ENCODE data around the gene EDA. TPM values are rescaled to one million over a fixed set of nuclear protein-coding genes. Genes with fewer than 3 reads are reported as not detected.

The EDA gene
- total RNA-seq, 4 donors from 2014 or later = 0.51 to 13.5 (median 7.3) TPM

- Histone ChIP-seq H3K4me3 (no peak overlapping the region), H3K36me3 (no peaks in the 10 kb centered on the region), H3K4me1 (no peaks in the 10 kb centered on the region), H3K27ac (no peak overlapping the region), H3K9me3 (no peaks in the 10 kb centered on the region), H3K27me3 (no peaks in the 10 kb centered on the region)
- TF ChIP-seq CTCF (IDR thresholded peaks at IDR 0.05) = no peak
- no peak for TF ChIP-seq POLR2A (IDR thresholded peaks at IDR 0.05)
- intact Hi-C loops (cut with DNase I; ENCODE audit: low total_unique reads) = no loop called here
- no peak for DNase-seq
Observed at GRCh38 chrX:69906447-69906846, 290.5 kb downstream of the EDA start.

GRCh38 chrX:69914781-69915180 lies 298.9 kb downstream of the EDA start:
- no peak for TF ChIP-seq POLR2A (IDR thresholded peaks at IDR 0.05)
- no peak for TF ChIP-seq CTCF (IDR thresholded peaks at IDR 0.05)
- no peak overlapping the region for H3K4me3 ChIP-seq
- intact Hi-C loops (cut with DNase I; ENCODE audit: low total_unique reads) = no loop called here
- peaks cover 0 to 7% of the 10 kb centered on the region in 2 donors for H3K9me3 ChIP-seq
- no peaks in the 10 kb centered on the region for H3K36me3 ChIP-seq
- no peaks in the 10 kb centered on the region for H3K4me1 ChIP-seq
- DNase-seq = no peak
- no peaks in the 10 kb centered on the region for H3K27me3 ChIP-seq
- H3K27ac ChIP-seq = no peak overlapping the region

- H3K9me3 ChIP-seq = no peaks in the 10 kb centered on the region
- TF ChIP-seq CTCF (IDR thresholded peaks at IDR 0.05) (no peak), POLR2A (IDR thresholded peaks at IDR 0.05) (no peak)
- H3K36me3 ChIP-seq = no peaks in the 10 kb centered on the region
- H3K4me1 ChIP-seq = no peaks in the 10 kb centered on the region
- intact Hi-C loops (cut with DNase I; ENCODE audit: low total_unique reads) = no loop called here
- no peaks in the 10 kb centered on the region for H3K27me3 ChIP-seq
- H3K4me3 ChIP-seq = no peak overlapping the region
- no peak overlapping the region for H3K27ac ChIP-seq
- no peak for DNase-seq
Observed at GRCh38 chrX:69919749-69920148, 303.8 kb downstream of the EDA start.

- no peak for TF ChIP-seq POLR2A (IDR thresholded peaks at IDR 0.05)
- TF ChIP-seq CTCF (IDR thresholded peaks at IDR 0.05) = no peak
- no peaks in the 10 kb centered on the region for H3K36me3 ChIP-seq
- H3K4me1 ChIP-seq = no peaks in the 10 kb centered on the region
- H3K27me3 ChIP-seq = peaks cover 0 to 6% of the 10 kb centered on the region in 2 donors
- intact Hi-C loops (cut with DNase I; ENCODE audit: low total_unique reads) = no loop called here
- H3K27ac ChIP-seq = no peak overlapping the region
- no peak overlapping the region for H3K4me3 ChIP-seq
- no peaks in the 10 kb centered on the region for H3K9me3 ChIP-seq
- DNase-seq = no peak
Observed at GRCh38 chrX:69932323-69932722, 316.4 kb downstream of the EDA start.

- Histone ChIP-seq H3K4me1 (no peaks in the 10 kb centered on the region), H3K27ac (no peak overlapping the region), H3K27me3 (no peaks in the 10 kb centered on the region), H3K4me3 (no peak overlapping the region), H3K9me3 (no peaks in the 10 kb centered on the region), H3K36me3 (no peaks in the 10 kb centered on the region)
- DNase-seq = no peak
- TF ChIP-seq POLR2A (IDR thresholded peaks at IDR 0.05) (no peak), CTCF (IDR thresholded peaks at IDR 0.05) (no peak)
- intact Hi-C loops (cut with DNase I; ENCODE audit: low total_unique reads) = no loop called here
Observed at GRCh38 chrX:69948276-69948797, 332.4 kb downstream of the EDA start.

Data from uterus (tissue), 4 donors.